Measurements from ENCODE around the gene NBPF3. TPM values are rescaled to one million over a fixed set of nuclear protein-coding genes. Genes with fewer than 3 reads are reported as not detected.

NBPF3 gene
- total RNA-seq, 3 donors from 2014 or later: 3.4 to 7.9 (median 6.4) TPM

- H3K4me1 ChIP-seq (ENCODE audit: low read depth): no peaks in the 10 kb centered on the region
- TF ChIP-seq CTCF (IDR thresholded peaks at IDR 0.05): no peak
- DNase-seq: no peak
- no peaks in the 10 kb centered on the region for H3K9me3 ChIP-seq
- H3K4me3 ChIP-seq: no peak overlapping the region
- no peaks in the 10 kb centered on the region for H3K36me3 ChIP-seq (ENCODE audit: low read depth)
- intact Hi-C loops (cut with DNase I, micrococcal nuclease): no loop called here
- no peak for ATAC-seq
Measured at GRCh38 chr1:21492356-21492625, 52.4 kb downstream of the NBPF3 start.

- Histone ChIP-seq H3K36me3 (ENCODE audit: low read depth) (no peaks in the 10 kb centered on the region), H3K9me3 (no peaks in the 10 kb centered on the region), H3K4me1 (ENCODE audit: low read depth) (no peaks in the 10 kb centered on the region), H3K4me3 (no peak overlapping the region)
- TF ChIP-seq CTCF (IDR thresholded peaks at IDR 0.05): no peak
- intact Hi-C loops (cut with DNase I, micrococcal nuclease): no loop called here
- ATAC-seq (no peak), DNase-seq (no peak)
Measured at GRCh38 chr1:21494196-21494595, 54.3 kb downstream of the NBPF3 start.

GRCh38 chr1:21495225-21495820 is 55.4 kb downstream of the NBPF3 start:
- no peak for TF ChIP-seq CTCF (IDR thresholded peaks at IDR 0.05)
- ATAC-seq: no peak
- Histone ChIP-seq H3K9me3 (no peaks in the 10 kb centered on the region), H3K4me1 (ENCODE audit: low read depth) (no peaks in the 10 kb centered on the region), H3K36me3 (ENCODE audit: low read depth) (no peaks in the 10 kb centered on the region), H3K4me3 (no peak overlapping the region)
- DNase-seq: no peak
- intact Hi-C loops (cut with DNase I, micrococcal nuclease): no loop called here

GRCh38 chr1:21496063-21496462 is 56.1 kb downstream of the NBPF3 start:
- intact Hi-C loops (cut with DNase I, micrococcal nuclease): no loop called here
- no peaks in the 10 kb centered on the region for H3K4me1 ChIP-seq (ENCODE audit: low read depth)
- H3K9me3 ChIP-seq: no peaks in the 10 kb centered on the region
- no peak for DNase-seq
- no peak overlapping the region for H3K4me3 ChIP-seq
- TF ChIP-seq CTCF (IDR thresholded peaks at IDR 0.05): no peak
- H3K36me3 ChIP-seq (ENCODE audit: low read depth): no peaks in the 10 kb centered on the region
- ATAC-seq: no peak

- no peak for TF ChIP-seq CTCF (IDR thresholded peaks at IDR 0.05)
- ATAC-seq (no peak), DNase-seq (no peak)
- Histone ChIP-seq H3K4me1 (ENCODE audit: low read depth) (no peaks in the 10 kb centered on the region), H3K36me3 (ENCODE audit: low read depth) (no peaks in the 10 kb centered on the region), H3K4me3 (no peak overlapping the region), H3K9me3 (no peaks in the 10 kb centered on the region)
- intact Hi-C loops (cut with DNase I, micrococcal nuclease): no loop called here
Measured at GRCh38 chr1:21496886-21497285, 56.9 kb downstream of the NBPF3 start.

- Histone ChIP-seq H3K4me3 (no peak overlapping the region), H3K4me1 (ENCODE audit: low read depth) (no peaks in the 10 kb centered on the region), H3K36me3 (ENCODE audit: low read depth) (no peaks in the 10 kb centered on the region), H3K9me3 (no peaks in the 10 kb centered on the region)
- intact Hi-C loops (cut with DNase I, micrococcal nuclease): no loop called here
- ATAC-seq: no peak
- no peak for TF ChIP-seq CTCF (IDR thresholded peaks at IDR 0.05)
- no peak for DNase-seq
Measured at GRCh38 chr1:21497466-21498061, 57.6 kb downstream of the NBPF3 start.

All from mucosa of descending colon (tissue), 3 donors.